HUDEP-2 (cell line): ENCODE data around the gene NSUN4.
"Not testable (repeated sequence)": the region's sequence is repeated elsewhere in the genome, so short reads cannot be mapped to it uniquely, and the experiment has no call there.

Source experiments
- DNase-seq, 76 experiments: peaks; one replicate each; lab custom pipeline; 2025; ENCODE audit not compliant: unreplicated experiment in 76 of 76; lab: John Stamatoyannopoulos, UW

Gene NSUN4

GRCh38 chr1:46325285-46326076 lies 15.1 kb upstream of the NSUN4 start:
- not testable (repeated sequence) for DNase-seq

GRCh38 chr1:46328182-46328581 lies 12.4 kb upstream of the NSUN4 start:
- not testable (repeated sequence) for DNase-seq

GRCh38 chr1:46329807-46330206 lies 10.8 kb upstream of the NSUN4 start:
- not testable (repeated sequence) for DNase-seq

GRCh38 chr1:46330381-46330780 lies 10.2 kb upstream of the NSUN4 start:
- DNase-seq: not testable (repeated sequence)

GRCh38 chr1:46331786-46332540 lies 8.6 kb upstream of the NSUN4 start:
- DNase-seq: not testable (repeated sequence)

- peak in 22 of 76 experiments; percentile 1 to 51 (median 19) for DNase-seq
These were observed 7.1 kb upstream of the NSUN4 start for GRCh38 chr1:46333300-46334029.

GRCh38 chr1:46334030-46334384 lies 6.6 kb upstream of the NSUN4 start:
- no peak for DNase-seq

- no peak for DNase-seq
These were observed 5.5 kb upstream of the NSUN4 start for GRCh38 chr1:46335081-46335480.

- not testable (repeated sequence) for DNase-seq
These were observed 3.2 kb upstream of the NSUN4 start for GRCh38 chr1:46337409-46337808.

- no peak for DNase-seq
These were observed 846 bp downstream of the NSUN4 start for GRCh38 chr1:46341222-46342083.

- peak in 12 of 76 experiments; percentile 2 to 40 (median 8) for DNase-seq
These were observed 1.6 kb downstream of the NSUN4 start for GRCh38 chr1:46342084-46342656.

- no peak for DNase-seq
These were observed 2.2 kb downstream of the NSUN4 start for GRCh38 chr1:46342677-46343350.

GRCh38 chr1:46343351-46343695 lies 2.7 kb downstream of the NSUN4 start:
- no peak for DNase-seq

- DNase-seq: no peak
These were observed 3.1 kb downstream of the NSUN4 start for GRCh38 chr1:46343705-46344104.

GRCh38 chr1:46344481-46344880 lies 3.9 kb downstream of the NSUN4 start:
- DNase-seq: no peak

GRCh38 chr1:46345281-46345680 lies 4.7 kb downstream of the NSUN4 start:
- no peak for DNase-seq

- no peak for DNase-seq
These were observed 11.8 kb downstream of the NSUN4 start for GRCh38 chr1:46352363-46352762.

GRCh38 chr1:46355920-46356319 lies 15.3 kb downstream of the NSUN4 start:
- not testable (repeated sequence) for DNase-seq

- no peak for DNase-seq
These were observed 21.6 kb downstream of the NSUN4 start for GRCh38 chr1:46362158-46362557.

- no peak for DNase-seq
These were observed 22.5 kb downstream of the NSUN4 start for GRCh38 chr1:46363121-46363520.
